GM18858 (cell line): Measurements from ENCODE around the gene PABPC4L.
"Not testable (repeated sequence)": the region's sequence is repeated elsewhere in the genome, so short reads cannot be mapped to it uniquely, and the experiment has no call there.

Experiments used
- ATAC-seq: cut with Tn5 transposase; IDR thresholded peaks from one replicate; pipeline ENCODE4 v1.9.1; 2021; ENCODE audit not compliant: unreplicated experiment

The PABPC4L gene

GRCh38 chr4:134201216-134202161, at the start of gene PABPC4L:
Gene PABPC4L, minus strand, starts transcription at chr4:134201789. Its CDS starts 770 bp downstream, at chr4:134201019.
- ATAC-seq, result no peak

- ATAC-seq, result no peak
These were observed 49.7 kb upstream of the PABPC4L start for GRCh38 chr4:134251322-134251721.

- no peak for ATAC-seq
These were observed 42.4 kb upstream of the PABPC4L start for GRCh38 chr4:134243742-134244713.

- no peak for ATAC-seq
These were observed 17.5 kb upstream of the PABPC4L start for GRCh38 chr4:134219043-134219442.

GRCh38 chr4:134216411-134216810, 14.8 kb upstream of the PABPC4L start:
- ATAC-seq, result no peak

GRCh38 chr4:134215620-134216344, 14.2 kb upstream of the PABPC4L start:
- no peak for ATAC-seq

DNA sequence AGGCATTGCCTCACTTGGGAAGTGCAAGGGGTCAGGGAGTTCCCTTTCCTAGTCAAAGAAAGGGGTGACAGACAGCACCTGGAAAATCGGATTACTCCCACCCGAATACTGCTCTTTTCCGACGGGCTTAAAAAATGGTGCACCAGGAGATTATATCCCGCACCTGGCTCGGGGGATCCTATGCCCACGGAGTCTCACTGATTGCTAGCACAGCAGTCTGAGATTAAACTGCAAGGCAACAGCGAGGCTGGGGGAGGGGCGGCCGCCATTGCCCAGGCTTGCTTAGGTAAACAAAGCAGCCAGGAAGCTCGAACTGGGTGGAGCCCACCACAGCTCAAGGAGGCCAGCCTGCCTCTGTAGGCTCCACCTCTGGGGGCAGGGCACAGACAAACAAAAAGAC, 6.4 kb upstream of the PABPC4L start:
- not testable (repeated sequence) for ATAC-seq

DNA sequence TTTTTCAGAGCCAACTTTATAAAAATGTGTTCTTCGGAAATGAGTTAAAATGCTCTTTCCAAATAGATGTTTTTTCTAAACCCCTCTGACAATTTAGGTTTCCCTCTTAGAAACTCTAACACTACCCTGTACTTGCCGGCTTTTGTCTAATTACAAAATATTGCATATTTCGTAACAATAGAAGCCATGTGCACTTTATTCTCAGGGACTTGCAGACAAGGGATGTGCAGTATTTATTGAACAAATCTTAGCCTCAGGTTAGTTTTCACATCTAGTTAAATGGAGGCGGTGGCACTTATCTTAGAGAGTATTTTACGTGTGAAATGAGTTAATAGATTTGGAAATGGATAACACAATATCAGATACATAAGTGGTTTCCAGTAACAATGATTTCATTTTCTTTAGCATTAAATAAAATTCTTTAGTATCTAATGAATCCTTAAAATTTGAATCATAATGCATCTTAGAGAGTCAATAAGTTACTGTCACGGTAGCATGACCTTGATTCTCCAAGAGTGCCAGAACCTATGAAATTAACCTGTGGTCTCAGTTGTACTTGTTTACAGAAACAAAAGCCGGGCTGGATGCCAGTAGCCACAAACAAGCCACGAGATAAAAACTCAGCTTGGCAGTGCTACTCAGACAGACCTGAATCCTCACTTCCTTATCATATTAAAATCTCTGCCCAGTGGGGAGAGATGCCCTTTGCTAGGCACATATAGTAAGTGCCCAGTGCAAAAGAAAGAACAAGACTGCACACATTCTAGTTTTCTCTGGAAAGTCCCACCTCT, 772 bp upstream of the PABPC4L start:
- no peak for ATAC-seq

DNA sequence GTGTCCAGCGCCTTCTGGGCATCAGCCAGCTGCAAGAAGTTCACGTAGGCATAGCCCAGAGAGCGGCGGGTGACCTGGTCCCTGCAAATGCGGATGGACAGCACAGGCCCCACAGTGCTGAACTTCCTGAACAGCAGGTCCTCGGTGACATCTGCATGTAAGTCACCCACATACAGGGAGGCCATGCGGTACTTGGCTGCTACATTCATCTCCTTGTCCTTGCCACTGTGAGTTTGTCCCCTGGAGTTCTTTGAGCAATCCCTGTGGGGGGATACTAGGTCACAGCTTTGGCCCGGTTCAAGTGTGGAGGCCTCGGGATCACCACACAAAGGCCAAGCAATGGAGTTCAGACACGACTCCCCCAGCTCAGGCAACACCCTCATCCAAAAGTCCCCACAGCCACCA, 776 bp downstream of the PABPC4L start:
- ATAC-seq, result no peak

- ATAC-seq, result no peak
These were observed 11.6 kb downstream of the PABPC4L start for GRCh38 chr4:134189949-134190348.

- no peak for ATAC-seq
These were observed 12.1 kb downstream of the PABPC4L start for GRCh38 chr4:134189480-134189879.

DNA sequence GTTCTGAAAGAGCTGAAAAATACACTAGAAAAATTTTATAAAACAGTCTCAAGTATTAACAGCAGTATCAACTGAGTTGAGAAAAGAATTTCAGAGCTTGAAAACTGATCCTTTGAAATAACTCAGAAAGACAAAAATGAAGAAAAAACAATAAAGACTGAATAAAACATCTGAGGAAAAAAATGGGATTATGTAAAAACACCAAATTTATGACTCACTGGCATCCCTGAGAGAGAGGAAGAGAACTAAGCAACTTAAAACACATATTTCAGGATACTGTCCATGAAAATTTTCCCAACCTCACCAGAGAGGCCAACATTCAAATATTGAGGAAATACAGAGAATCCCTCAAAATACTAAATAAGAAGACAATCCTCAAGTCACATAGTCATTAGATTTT, 22.9 kb downstream of the PABPC4L start:
- ATAC-seq, result no peak

DNA sequence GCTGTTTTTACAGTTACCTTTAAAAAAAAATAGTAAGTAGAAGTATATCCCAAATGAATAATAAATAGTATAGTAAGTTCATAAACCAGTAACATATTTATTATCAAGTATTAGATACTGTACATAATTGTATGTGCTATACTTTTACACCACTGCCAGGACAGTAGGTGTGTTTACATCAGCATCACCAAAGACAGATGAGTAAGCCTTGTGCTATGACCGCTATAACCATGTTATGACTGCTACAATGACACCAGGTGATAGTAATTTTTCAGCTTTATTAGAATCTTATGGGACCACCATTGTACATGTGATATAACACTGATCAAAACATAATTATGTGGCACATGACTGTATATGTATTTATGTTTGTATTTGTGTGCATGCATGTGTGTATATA, 27.3 kb downstream of the PABPC4L start:
- ATAC-seq, result no peak

DNA sequence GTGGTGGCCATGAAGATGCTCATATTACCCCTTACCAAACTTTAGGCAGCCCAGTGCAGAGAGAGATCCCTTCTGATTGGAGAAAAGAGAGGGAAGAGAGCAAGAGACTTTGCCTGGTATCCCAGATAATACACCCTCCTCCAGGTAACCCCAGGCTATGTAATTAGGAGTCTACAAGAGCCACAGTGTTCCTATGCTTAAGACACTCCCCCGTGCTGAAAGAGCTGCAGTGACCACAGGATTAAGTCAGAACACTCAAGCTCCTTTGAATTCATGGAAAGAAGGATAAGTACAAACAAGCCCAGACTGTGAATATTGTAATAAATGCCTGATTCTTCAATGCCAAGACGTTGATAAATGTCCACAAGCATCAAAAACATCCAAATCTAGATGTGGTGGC, 41.4 kb downstream of the PABPC4L start:
- ATAC-seq, result no peak

- no peak for ATAC-seq
These were observed 47.5 kb downstream of the PABPC4L start for GRCh38 chr4:134154097-134154496.

- ATAC-seq, result no peak
These were observed 53.6 kb downstream of the PABPC4L start for GRCh38 chr4:134147941-134148340.
